Esophagus muscularis mucosa (tissue), 4 donors: ENCODE data around the gene GRIK4. TPM values are rescaled to one million over a fixed set of nuclear protein-coding genes. Genes with fewer than 3 reads are reported as not detected.

Source experiments
- DNase-seq: peaks from one replicate; pipeline ENCODE4 v3.0.0-alpha.2; 2017; ENCODE audit errors: extremely low spot score
- H3K27ac ChIP-seq, 4 donors: fragments of 200-600 bp; sonication (generic); replicated peaks in 1 of 4; 1 replicate in 3 of 4; 2 replicates in 1 of 4; pipeline ENCODE4 v1.5.1; 2016 to 2019; ENCODE audit warnings: mild to moderate bottlenecking in 1 of 4
- H3K27me3 ChIP-seq, 4 donors: fragments of 200-600 bp; sonication (generic); one replicate each; pipeline versions ENCODE4 v1.5.1 to v1.6.0; 2016 to 2019
- H3K36me3 ChIP-seq, 4 donors: fragments of 200-600 bp; sonication (generic); one replicate each; pipeline ENCODE4 v1.5.1; 2016 to 2019
- H3K4me1 ChIP-seq, 4 donors: fragments of 200-600 bp; sonication (generic); one replicate each; pipeline ENCODE4 v1.5.1; 2016 to 2019
- H3K4me3 ChIP-seq, 4 donors: fragments of 200-600 bp; sonication (generic); 1 replicate in 2 of 4; 2 replicates in 2 of 4; pipeline ENCODE4 v1.5.1; 2016 to 2019; ENCODE audit warnings: mild to moderate bottlenecking in 4 of 4, moderate library complexity in 1 of 4
- H3K9me3 ChIP-seq, 4 donors: fragments of 200-600 bp; sonication (generic); 1 replicate in 3 of 4; 2 replicates in 1 of 4; pipeline ENCODE4 v1.5.1; 2016 to 2019
- EP300 ChIP-seq: sonication (generic); formaldehyde crosslinking; IDR thresholded peaks from one replicate; pipeline ENCODE4 v1.6.1; 2017; ENCODE audit warnings: antibody characterized with exemption
- POLR2A ChIP-seq: fragments of 450-650 bp; IDR thresholded peaks from one replicate; pipeline ENCODE4 v1.6.1; 2017; ENCODE audit warnings: antibody characterized with exemption, moderate library complexity, mild to moderate bottlenecking, low read depth
- POLR2AphosphoS5 ChIP-seq, 2 donors: sonication (generic); formaldehyde crosslinking; IDR thresholded peaks; one replicate each; pipeline ENCODE4 v1.6.1; 2017; ENCODE audit warnings: antibody characterized with exemption in 2 of 2
- WGBS: methylation state at CpG from one replicate; pipeline ENCODE4 v1.1.5; 2018; 5-methylcytosine and 5-hydroxymethylcytosine counted together
- intact Hi-C: fragments of 100-400 bp; cut with DNase I; formaldehyde crosslinking; loops from one replicate; pipeline ENCODE4 v1.15.1; 2023
- total RNA-seq, 4 donors: library from RNA; depleted of rRNA; stranded (reverse); fragments of >200 nt; gene quantifications; one replicate each; pipeline versions ENCODE4 v1.1.0 to v1.2.1, GENCODE V29; 2016
- TF ChIP-seq, protein P1 (sequence below), 3 experiments: fragments of 200-600 bp in 2 of 3; fragments of 450-650 bp in 1 of 3; sonication (generic) in 2 of 3; IDR thresholded peaks; one replicate each; pipeline ENCODE4 v1.5.1; 2017 to 2019; ENCODE audit warnings: antibody characterized with exemption in 3 of 3, mild to moderate bottlenecking in 2 of 3, moderate library complexity in 1 of 3

GRIK4 gene
- total RNA-seq, 4 donors from 2014 or later: 0.13 to 0.83 (median 0.43) TPM

DNA sequence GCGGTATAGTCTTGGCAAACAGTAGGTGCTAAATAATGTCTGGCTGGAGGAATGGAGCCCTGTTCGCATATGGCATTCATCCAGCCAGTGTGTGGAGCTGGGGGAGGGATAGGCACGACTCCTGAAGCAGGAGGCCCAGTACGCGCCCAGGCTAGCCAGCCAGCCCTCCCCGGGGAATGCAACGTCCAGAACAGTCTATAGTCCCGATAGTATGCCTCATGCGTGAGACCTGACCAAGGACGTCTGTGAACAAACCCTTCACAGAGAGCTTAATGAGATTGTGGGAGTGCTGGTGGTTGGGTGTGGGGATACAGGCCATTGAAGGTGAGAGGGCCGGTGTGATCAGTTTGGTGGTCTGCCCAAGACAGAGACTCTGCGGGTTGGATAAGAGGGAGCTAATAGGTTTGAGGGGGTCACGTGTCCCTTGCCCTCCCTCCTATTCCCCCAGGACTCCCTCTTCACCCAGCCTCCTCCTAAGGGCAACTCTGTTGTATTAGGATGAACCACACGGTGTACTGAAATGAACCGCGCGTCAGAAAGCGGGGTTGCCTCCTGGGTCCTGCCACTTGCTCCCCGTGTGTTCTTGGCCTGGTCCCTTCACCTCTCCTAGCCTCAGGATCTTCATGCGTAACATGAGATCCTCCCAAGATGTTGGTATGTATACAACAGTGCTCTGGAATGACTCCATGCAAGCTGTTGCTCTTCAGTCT is 987 bp upstream of the GRIK4 start:
- Histone ChIP-seq H3K27me3 (peaks cover 0 to 69% (median 5%) of the 10 kb centered on the region in 4 donors), H3K4me1 (peaks cover 0 to 13% (median 10%) of the 10 kb centered on the region in 4 donors), H3K4me3 (peak overlapping the region in 3 of 4 donors; percentile 53 to 73 (median 54)), H3K9me3 (no peaks in the 10 kb centered on the region), H3K36me3 (no peaks in the 10 kb centered on the region), H3K27ac (no peak overlapping the region)
- 67% methylated on average over 13 of the region's 20 CpGs for WGBS
- no peak for DNase-seq
- TF ChIP-seq POLR2A: no peak
- no peak for TF ChIP-seq POLR2AphosphoS5 (IDR thresholded peaks at IDR 0.05)
- TF ChIP-seq EP300: no peak
- TF ChIP-seq, protein P1, sequence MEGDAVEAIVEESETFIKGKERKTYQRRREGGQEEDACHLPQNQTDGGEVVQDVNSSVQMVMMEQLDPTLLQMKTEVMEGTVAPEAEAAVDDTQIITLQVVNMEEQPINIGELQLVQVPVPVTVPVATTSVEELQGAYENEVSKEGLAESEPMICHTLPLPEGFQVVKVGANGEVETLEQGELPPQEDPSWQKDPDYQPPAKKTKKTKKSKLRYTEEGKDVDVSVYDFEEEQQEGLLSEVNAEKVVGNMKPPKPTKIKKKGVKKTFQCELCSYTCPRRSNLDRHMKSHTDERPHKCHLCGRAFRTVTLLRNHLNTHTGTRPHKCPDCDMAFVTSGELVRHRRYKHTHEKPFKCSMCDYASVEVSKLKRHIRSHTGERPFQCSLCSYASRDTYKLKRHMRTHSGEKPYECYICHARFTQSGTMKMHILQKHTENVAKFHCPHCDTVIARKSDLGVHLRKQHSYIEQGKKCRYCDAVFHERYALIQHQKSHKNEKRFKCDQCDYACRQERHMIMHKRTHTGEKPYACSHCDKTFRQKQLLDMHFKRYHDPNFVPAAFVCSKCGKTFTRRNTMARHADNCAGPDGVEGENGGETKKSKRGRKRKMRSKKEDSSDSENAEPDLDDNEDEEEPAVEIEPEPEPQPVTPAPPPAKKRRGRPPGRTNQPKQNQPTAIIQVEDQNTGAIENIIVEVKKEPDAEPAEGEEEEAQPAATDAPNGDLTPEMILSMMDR (IDR thresholded peaks at IDR 0.05): no peak
- intact Hi-C loops: loop anchor here (2.0 to 5.0 kb wide), 4 partner anchors 174 to 684 kb away; no protein-coding TSS in a partner anchor

DNA sequence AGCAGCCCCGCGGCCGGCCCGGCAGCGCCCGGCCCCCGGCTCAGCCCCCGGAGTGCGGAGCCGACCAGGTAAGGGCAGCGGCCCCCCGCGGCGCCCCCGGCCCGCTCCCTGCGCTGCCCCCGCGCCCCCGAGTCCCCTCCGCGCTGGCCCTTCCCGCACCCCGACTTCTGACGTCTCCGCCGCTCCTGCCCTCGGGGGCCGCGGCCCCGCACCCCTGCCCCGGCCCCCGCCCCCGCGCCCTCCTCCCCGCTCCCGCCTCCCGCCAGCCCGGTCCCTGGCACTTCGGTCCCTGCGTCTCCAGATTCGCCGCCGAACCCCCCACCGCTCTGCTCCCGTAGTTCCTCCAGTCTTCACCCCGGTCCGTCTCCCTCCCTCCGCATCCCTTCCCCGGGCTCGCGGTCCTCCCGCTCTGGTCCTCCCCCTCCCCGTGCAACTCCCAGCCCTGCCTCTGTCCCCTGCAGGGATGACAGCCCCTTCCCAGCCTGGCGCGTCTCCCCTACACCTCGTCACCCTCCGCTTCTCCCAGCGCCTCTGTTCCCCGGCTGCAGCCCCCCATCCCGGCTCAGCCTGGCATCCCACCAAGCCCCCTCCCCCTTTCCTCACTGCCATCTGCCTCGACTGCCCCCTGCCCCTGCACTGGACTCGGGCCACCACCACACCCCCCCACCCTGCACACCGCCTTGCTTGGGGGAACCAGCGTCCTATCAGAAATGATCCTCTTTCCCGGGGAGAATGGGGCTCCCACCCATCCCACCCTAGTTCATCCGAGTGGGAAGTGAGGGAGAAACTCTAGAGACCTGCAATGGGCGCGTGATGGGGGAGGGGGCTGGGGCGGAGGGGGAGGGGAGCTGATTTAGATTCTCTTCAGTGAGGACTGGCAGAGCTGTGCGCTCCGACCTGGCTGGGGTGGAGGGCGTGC is 531 bp downstream of the GRIK4 start:
- intact Hi-C loops: loop anchor here (2.0 to 5.0 kb wide), 4 partner anchors 173 to 683 kb away; no protein-coding TSS in a partner anchor
- peak overlapping the region; percentile 52 to 73 (median 54) for H3K4me3 ChIP-seq
- TF ChIP-seq POLR2A: no peak
- TF ChIP-seq POLR2AphosphoS5 (IDR thresholded peaks at IDR 0.05): no peak
- no peak for TF ChIP-seq EP300
- TF ChIP-seq, protein P1 (IDR thresholded peaks at IDR 0.05): no peak
- peaks cover 0 to 73% (median under 1%) of the 10 kb centered on the region in 4 donors for H3K27me3 ChIP-seq
- no peak for DNase-seq
- H3K27ac ChIP-seq: no peak overlapping the region
- H3K4me1 ChIP-seq: peaks cover 0 to 13% (median 10%) of the 10 kb centered on the region in 4 donors
- 27% methylated on average over 24 of the region's 73 CpGs for WGBS
- H3K36me3 ChIP-seq: no peaks in the 10 kb centered on the region
- no peaks in the 10 kb centered on the region for H3K9me3 ChIP-seq

DNA sequence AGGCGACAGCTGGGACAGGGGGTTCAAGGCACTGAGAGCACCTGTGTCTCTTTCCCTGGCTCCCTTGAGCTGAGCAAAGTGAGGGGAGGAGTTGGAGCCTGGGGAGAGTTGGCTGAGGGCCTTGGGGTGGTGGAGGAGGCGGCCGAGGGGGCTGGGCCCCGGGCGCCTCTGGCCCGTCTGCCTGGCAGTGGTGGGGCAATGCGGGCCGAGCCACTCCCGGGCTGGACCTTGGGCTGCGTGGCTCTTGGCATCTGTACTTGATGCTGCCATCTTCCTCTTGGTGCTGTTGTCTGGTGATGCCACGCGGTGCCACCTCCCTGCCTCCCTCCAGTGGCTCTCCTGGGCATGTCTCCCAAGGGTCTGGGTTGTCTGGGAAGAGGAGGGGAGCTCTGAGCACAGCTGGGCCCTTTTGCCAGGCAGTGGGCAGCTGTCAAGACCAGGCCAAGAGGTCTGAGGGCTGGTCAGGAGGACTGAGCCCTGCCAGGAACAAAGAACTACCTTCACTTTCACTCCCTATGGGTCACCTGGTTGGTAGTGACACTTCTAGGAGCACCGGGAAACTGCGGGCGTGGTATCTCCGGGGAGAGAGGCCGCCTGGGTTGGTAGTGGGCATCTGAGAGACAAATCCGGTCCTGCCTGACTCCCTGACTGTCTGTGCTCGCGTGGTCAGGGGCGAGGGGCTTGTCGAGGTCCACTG is 1.3 kb downstream of the GRIK4 start:
- WGBS: 95% methylated on average over 15 of the region's 22 CpGs
- peaks cover 0 to 13% (median 10%) of the 10 kb centered on the region in 4 donors for H3K4me1 ChIP-seq
- H3K4me3 ChIP-seq: no peak overlapping the region
- no peak for DNase-seq
- TF ChIP-seq EP300 (no peak), POLR2A (no peak), POLR2AphosphoS5 (IDR thresholded peaks at IDR 0.05) (no peak)
- TF ChIP-seq, protein P1 (IDR thresholded peaks at IDR 0.05): no peak
- intact Hi-C loops: loop anchor here (5.0 kb wide), 2 partner anchors 289 to 599 kb away; no protein-coding TSS in a partner anchor
- no peak overlapping the region for H3K27ac ChIP-seq
- H3K36me3 ChIP-seq: no peaks in the 10 kb centered on the region
- H3K27me3 ChIP-seq: peaks cover 0 to 71% (median 0%) of the 10 kb centered on the region in 4 donors
- no peaks in the 10 kb centered on the region for H3K9me3 ChIP-seq

DNA sequence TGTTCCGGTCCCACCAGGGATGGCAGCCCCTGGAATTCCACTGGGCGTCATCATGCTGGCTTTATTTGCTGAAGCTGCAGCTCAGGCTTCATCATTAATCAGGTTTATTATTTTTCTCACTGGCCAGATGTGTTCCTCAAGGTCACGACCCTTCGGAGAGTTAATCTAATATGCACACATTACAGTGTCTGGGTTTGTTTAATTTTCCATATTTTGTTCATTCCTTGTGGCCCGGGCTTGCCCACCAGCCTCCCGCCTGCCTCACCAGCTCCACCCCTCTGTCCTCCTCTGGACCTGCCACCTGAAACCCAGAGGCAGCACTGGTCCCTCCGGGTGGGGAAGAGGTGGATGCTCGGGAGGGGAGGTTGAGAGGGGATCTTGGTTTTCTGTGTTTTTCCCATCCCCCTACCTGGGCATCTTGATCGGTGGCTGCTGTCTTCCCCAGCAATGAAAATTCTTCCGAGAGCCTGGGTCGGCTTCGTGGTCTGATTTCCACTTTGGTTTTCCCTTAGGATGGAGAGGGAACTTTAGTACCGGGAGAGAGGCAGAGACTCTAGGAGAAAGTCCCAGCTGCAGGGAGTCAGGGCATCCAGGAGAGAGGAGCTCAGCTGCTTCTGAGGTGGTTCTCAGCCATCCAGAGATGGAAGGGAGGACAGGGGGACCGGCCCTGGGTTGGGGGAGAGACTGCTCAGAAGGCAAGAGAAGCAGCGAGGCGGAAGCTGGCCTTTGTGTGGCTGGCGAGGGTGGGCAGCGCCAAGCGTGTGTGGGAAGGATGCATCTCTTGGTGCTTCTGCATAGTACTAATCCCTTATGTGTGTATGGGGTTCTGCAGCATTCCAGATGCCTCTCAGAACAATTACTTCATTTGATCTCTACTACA is 2.1 kb downstream of the GRIK4 start:
- Histone ChIP-seq H3K9me3 (no peaks in the 10 kb centered on the region), H3K27ac (no peak overlapping the region), H3K4me1 (peaks cover 0 to 13% (median 10%) of the 10 kb centered on the region in 4 donors), H3K4me3 (no peak overlapping the region), H3K27me3 (peaks cover 0 to 63% (median 0%) of the 10 kb centered on the region in 4 donors), H3K36me3 (no peaks in the 10 kb centered on the region)
- intact Hi-C loops: loop anchor here (5.0 kb wide), 2 partner anchors 289 to 599 kb away; no protein-coding TSS in a partner anchor
- DNase-seq: no peak
- TF ChIP-seq POLR2AphosphoS5 (IDR thresholded peaks at IDR 0.05) (no peak), POLR2A (no peak), EP300 (no peak)
- TF ChIP-seq, protein P1 (IDR thresholded peaks at IDR 0.05): no peak
- 82% methylated on average over 18 of the region's 19 CpGs for WGBS
